B cell (primary cell): Measurements from ENCODE around the gene GARS1.

Experiments used
- CTCF ChIP-seq: fragments of 200-600 bp; IDR thresholded peaks from one replicate; pipeline ENCODE4 v1.8.0; 2022; ENCODE audit warnings: antibody characterized with exemption, mild to moderate bottlenecking
- EZH2 ChIP-seq: IDR thresholded peaks from 2 replicates; pipeline ENCODE4 v1.6.1; 2012; ENCODE audit warnings: borderline replicate concordance, low read depth, mild to moderate bottlenecking, moderate library complexity, low read length; ENCODE audit not compliant: insufficient read depth, poor library complexity, severe bottlenecking

- TF ChIP-seq CTCF (no peak), EZH2 (no peak)
These were observed 85.0 kb downstream of the GARS1 start for GRCh38 chr7:30679664-30680063.
